ENCODE results near the gene BOLA3.

GRCh38 chr2:74100254-74101216 is 47.2 kb downstream of the BOLA3 start:
- TF ChIP-seq KLF9 (tag by site-specific recombination; IDR thresholded peaks at IDR 0.05; ENCODE audit: low read depth): no peak
- TF ChIP-seq ZNF398 (tag by site-specific recombination; IDR thresholded peaks at IDR 0.05): no peak
- TF ChIP-seq CTCF (tag by site-specific recombination; IDR thresholded peaks at IDR 0.05): no peak
- TF ChIP-seq ZNF24 (tag by site-specific recombination; IDR thresholded peaks at IDR 0.05): no peak
- no peak for TF ChIP-seq ZNF677 (tag by site-specific recombination; IDR thresholded peaks at IDR 0.05)
- TF ChIP-seq ZNF404 (tag by site-specific recombination; IDR thresholded peaks at IDR 0.05): no peak
- no peak for TF ChIP-seq PRDM2 (tag by site-specific recombination; IDR thresholded peaks at IDR 0.05; ENCODE audit: borderline replicate concordance)
